ENCODE measurements around the gene CELF2.

CELF2 gene

DNA sequence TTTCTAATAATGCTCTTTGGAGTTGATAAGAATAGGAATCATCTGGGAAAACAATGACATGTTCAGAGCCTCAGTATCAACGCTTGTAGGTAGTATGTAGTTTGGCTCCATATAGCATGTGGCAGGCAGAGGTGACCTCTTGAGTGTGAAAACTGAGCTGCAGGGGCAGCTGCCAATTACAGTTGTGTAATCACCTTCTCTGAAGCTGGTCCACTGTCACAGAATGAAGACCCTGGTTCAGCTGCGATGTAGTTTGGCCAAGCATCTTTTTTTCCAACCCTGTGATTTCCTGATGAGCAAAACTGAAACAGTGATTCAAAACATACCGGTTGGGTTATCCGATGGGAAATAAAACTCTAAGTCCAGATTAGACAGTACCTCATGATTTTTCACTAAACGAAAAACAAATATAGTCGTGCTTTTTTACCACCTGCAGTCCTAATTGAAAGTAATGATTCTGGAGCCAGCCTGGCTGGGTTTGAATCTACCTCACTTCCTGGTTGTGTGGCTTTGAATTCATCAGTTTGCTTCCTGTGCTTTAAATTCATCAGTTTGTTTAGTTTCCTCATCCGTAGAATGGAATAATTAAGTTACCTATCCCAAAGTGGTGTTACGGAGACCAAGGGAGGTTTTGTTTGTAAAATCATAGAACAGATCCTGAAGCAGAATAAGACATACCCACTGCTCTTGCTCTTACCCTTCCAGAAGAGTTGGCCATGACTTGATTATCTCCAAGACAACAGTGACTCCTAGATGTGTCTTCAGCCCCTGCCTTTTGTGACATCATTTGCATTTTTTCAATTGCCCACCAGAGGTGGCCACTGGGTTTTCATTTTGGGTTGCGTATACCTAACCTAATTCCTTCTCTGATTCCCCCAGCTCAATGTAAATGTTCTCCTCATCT lies 87.4 kb downstream of the CELF2 start:
- H3K4me3 ChIP-seq, result no peak overlapping the region
- H3K27ac ChIP-seq, result no peak overlapping the region
- intact Hi-C loops (cut with DNase I; ENCODE audit: low total_unique reads), result no loop called here
- TF ChIP-seq, protein P1, sequence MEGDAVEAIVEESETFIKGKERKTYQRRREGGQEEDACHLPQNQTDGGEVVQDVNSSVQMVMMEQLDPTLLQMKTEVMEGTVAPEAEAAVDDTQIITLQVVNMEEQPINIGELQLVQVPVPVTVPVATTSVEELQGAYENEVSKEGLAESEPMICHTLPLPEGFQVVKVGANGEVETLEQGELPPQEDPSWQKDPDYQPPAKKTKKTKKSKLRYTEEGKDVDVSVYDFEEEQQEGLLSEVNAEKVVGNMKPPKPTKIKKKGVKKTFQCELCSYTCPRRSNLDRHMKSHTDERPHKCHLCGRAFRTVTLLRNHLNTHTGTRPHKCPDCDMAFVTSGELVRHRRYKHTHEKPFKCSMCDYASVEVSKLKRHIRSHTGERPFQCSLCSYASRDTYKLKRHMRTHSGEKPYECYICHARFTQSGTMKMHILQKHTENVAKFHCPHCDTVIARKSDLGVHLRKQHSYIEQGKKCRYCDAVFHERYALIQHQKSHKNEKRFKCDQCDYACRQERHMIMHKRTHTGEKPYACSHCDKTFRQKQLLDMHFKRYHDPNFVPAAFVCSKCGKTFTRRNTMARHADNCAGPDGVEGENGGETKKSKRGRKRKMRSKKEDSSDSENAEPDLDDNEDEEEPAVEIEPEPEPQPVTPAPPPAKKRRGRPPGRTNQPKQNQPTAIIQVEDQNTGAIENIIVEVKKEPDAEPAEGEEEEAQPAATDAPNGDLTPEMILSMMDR (IDR thresholded peaks at IDR 0.05), result no peak
- peaks cover 0 to 5% (median 0%) of the 10 kb centered on the region in 3 donors for H3K9me3 ChIP-seq
- H3K4me1 ChIP-seq, result no peaks in the 10 kb centered on the region
- no peak for DNase-seq
- H3K27me3 ChIP-seq, result no peaks in the 10 kb centered on the region
- H3K36me3 ChIP-seq, result peaks cover 0 to 3% (median 0%) of the 10 kb centered on the region in 3 donors

GRCh38 chr10:11105676-11106004 lies 88.0 kb downstream of the CELF2 start:
- H3K4me1 ChIP-seq, result no peaks in the 10 kb centered on the region
- DNase-seq, result no peak
- H3K27me3 ChIP-seq, result no peaks in the 10 kb centered on the region
- intact Hi-C loops (cut with DNase I; ENCODE audit: low total_unique reads), result no loop called here
- TF ChIP-seq, protein P1 (IDR thresholded peaks at IDR 0.05), result no peak
- H3K36me3 ChIP-seq, result peaks cover 0 to 3% (median 0%) of the 10 kb centered on the region in 3 donors
- no peak overlapping the region for H3K27ac ChIP-seq
- H3K9me3 ChIP-seq, result peaks cover 0 to 5% (median 0%) of the 10 kb centered on the region in 3 donors
- H3K4me3 ChIP-seq, result no peak overlapping the region

- no peaks in the 10 kb centered on the region for H3K27me3 ChIP-seq
- intact Hi-C loops (cut with DNase I; ENCODE audit: low total_unique reads), result no loop called here
- H3K9me3 ChIP-seq, result peaks cover 0 to 5% (median 0%) of the 10 kb centered on the region in 3 donors
- H3K4me3 ChIP-seq, result no peak overlapping the region
- H3K27ac ChIP-seq, result no peak overlapping the region
- DNase-seq, result no peak
- TF ChIP-seq, protein P1 (IDR thresholded peaks at IDR 0.05), result no peak
- peaks cover 0 to 3% (median 0%) of the 10 kb centered on the region in 3 donors for H3K36me3 ChIP-seq
- H3K4me1 ChIP-seq, result no peaks in the 10 kb centered on the region
Measured at GRCh38 chr10:11106621-11107374, 89.1 kb downstream of the CELF2 start.

DNA sequence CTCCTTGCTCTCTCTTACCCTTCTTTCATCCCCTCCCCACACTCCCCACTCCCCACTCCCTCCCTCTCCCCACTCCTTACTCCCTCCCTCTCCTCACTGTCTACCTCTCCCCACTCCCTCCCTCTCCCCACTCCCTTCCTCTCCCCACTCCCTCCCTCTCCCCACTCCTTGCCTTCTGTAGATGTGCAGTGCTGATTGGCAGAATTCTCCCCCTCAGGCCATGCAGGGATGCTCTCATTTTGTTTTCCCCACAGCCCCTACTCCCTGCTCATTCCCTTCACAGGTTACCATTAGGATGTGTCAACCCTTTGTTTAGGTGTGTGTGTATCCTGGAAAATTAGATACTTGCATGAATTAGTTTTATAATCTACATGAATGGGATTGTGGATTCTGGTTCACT lies 90.3 kb downstream of the CELF2 start:
- TF ChIP-seq, protein P1 (IDR thresholded peaks at IDR 0.05), result no peak
- intact Hi-C loops (cut with DNase I; ENCODE audit: low total_unique reads), result no loop called here
- no peaks in the 10 kb centered on the region for H3K4me1 ChIP-seq
- DNase-seq, result no peak
- no peak overlapping the region for H3K27ac ChIP-seq
- peaks cover 0 to 3% (median 0%) of the 10 kb centered on the region in 3 donors for H3K36me3 ChIP-seq
- no peak overlapping the region for H3K4me3 ChIP-seq
- H3K27me3 ChIP-seq, result no peaks in the 10 kb centered on the region
- peaks cover 0 to 5% (median 0%) of the 10 kb centered on the region in 3 donors for H3K9me3 ChIP-seq

GRCh38 chr10:11108356-11108755 lies 90.7 kb downstream of the CELF2 start:
- intact Hi-C loops (cut with DNase I; ENCODE audit: low total_unique reads), result no loop called here
- peaks cover 0 to 3% (median 0%) of the 10 kb centered on the region in 3 donors for H3K36me3 ChIP-seq
- no peak overlapping the region for H3K4me3 ChIP-seq
- no peak for DNase-seq
- no peaks in the 10 kb centered on the region for H3K27me3 ChIP-seq
- no peak overlapping the region for H3K27ac ChIP-seq
- no peaks in the 10 kb centered on the region for H3K4me1 ChIP-seq
- peaks cover 0 to 5% (median 0%) of the 10 kb centered on the region in 3 donors for H3K9me3 ChIP-seq
- TF ChIP-seq, protein P1 (IDR thresholded peaks at IDR 0.05), result no peak
